PFSK-1 (cell line): ENCODE data around the gene TFEC.

Experiments
- FOXP2 ChIP-seq: optimal IDR thresholded peaks from 2 replicates; pipeline ENCODE3; 2011; ENCODE audit warnings: borderline replicate concordance, control low read depth, inconsistent platforms; ENCODE audit not compliant: insufficient read depth; ENCODE audit errors: extremely low read length, extremely low read depth
- POLR2AphosphoS5 ChIP-seq: IDR thresholded peaks from 2 replicates; pipeline ENCODE4 v1.6.1; 2012; ENCODE audit warnings: low read depth, mild to moderate bottlenecking, control low read depth, low read length, moderate library complexity
- REST ChIP-seq, 2 experiments: IDR thresholded peaks; 2 replicates each; pipeline versions ENCODE4 v1.6.1 to v1.8.0; 2011 to 2012; ENCODE audit warnings: low read depth in 2 of 2, low read length in 2 of 2, control low read depth in 1 of 2, inconsistent platforms in 1 of 2, mild to moderate bottlenecking in 1 of 2, moderate library complexity in 1 of 2; ENCODE audit not compliant: insufficient read depth in 1 of 2
- SIN3A ChIP-seq: IDR thresholded peaks from 2 replicates; pipeline ENCODE4 v1.6.1; 2012; ENCODE audit warnings: mild to moderate bottlenecking, low read length, moderate library complexity, borderline replicate concordance; ENCODE audit not compliant: insufficient read depth
- TAF1 ChIP-seq: IDR thresholded peaks from 2 replicates; pipeline ENCODE4 v1.6.1; 2012; ENCODE audit warnings: low read length, control low read depth, borderline replicate concordance; ENCODE audit not compliant: insufficient read depth

- TF ChIP-seq POLR2AphosphoS5: no peak
- no peak for TF ChIP-seq REST (IDR thresholded peaks at IDR 0.05; ENCODE audit: insufficient read depth in 1 of 2, low read depth in 2 of 2, low read length in 2 of 2)
- TF ChIP-seq SIN3A: no peak
- TF ChIP-seq TAF1: no peak
- no peak for TF ChIP-seq FOXP2
These were observed 79.0 kb downstream of the TFEC start for GRCh38 chr7:115951547-115951946.
